GM21528 (cell line): ENCODE measurements around the gene MROH8.
"Not testable (repeated sequence)": the region's sequence is repeated elsewhere in the genome, so short reads cannot be mapped to it uniquely, and the experiment has no call there.

Experiments
- ATAC-seq: cut with Tn5 transposase; IDR thresholded peaks from one replicate; pipeline ENCODE4 v1.9.1; 2021; ENCODE audit warnings: mild to moderate bottlenecking, moderate library complexity; ENCODE audit not compliant: unreplicated experiment, low FRiP score

MROH8 gene

GRCh38 chr20:37161830-37162549 lies 17.4 kb downstream of the MROH8 start:
- no peak for ATAC-seq

- no peak for ATAC-seq
These were observed 18.7 kb downstream of the MROH8 start for GRCh38 chr20:37160683-37161082.

- ATAC-seq = no peak
These were observed 21.1 kb downstream of the MROH8 start for GRCh38 chr20:37158248-37158647.

GRCh38 chr20:37155987-37156386 lies 23.4 kb downstream of the MROH8 start:
- no peak for ATAC-seq

GRCh38 chr20:37154684-37155298 lies 24.6 kb downstream of the MROH8 start:
- ATAC-seq = no peak

GRCh38 chr20:37152284-37152683 lies 27.1 kb downstream of the MROH8 start:
- ATAC-seq = no peak

- ATAC-seq = no peak
These were observed 27.8 kb downstream of the MROH8 start for GRCh38 chr20:37151529-37151928.

GRCh38 chr20:37150864-37151263 lies 28.5 kb downstream of the MROH8 start:
- ATAC-seq = not testable (repeated sequence)

GRCh38 chr20:37147250-37147649 lies 32.1 kb downstream of the MROH8 start:
- no peak for ATAC-seq

GRCh38 chr20:37144856-37145404 lies 34.4 kb downstream of the MROH8 start:
- no peak for ATAC-seq

- no peak for ATAC-seq
These were observed 36.6 kb downstream of the MROH8 start for GRCh38 chr20:37142708-37143107.

- ATAC-seq = no peak
These were observed 41.8 kb downstream of the MROH8 start for GRCh38 chr20:37137547-37137946.

- ATAC-seq = no peak
These were observed 45.4 kb downstream of the MROH8 start for GRCh38 chr20:37133952-37134351.

GRCh38 chr20:37131486-37131885 lies 47.9 kb downstream of the MROH8 start:
- no peak for ATAC-seq

- ATAC-seq = no peak
These were observed 50.5 kb downstream of the MROH8 start for GRCh38 chr20:37128803-37129202.

- not testable (repeated sequence) for ATAC-seq
These were observed 53.1 kb downstream of the MROH8 start for GRCh38 chr20:37126290-37126689.

GRCh38 chr20:37123441-37123840 lies 55.9 kb downstream of the MROH8 start:
- ATAC-seq = no peak

- ATAC-seq = no peak
These were observed 58.9 kb downstream of the MROH8 start for GRCh38 chr20:37120497-37120896.

- ATAC-seq = no peak
These were observed 59.9 kb downstream of the MROH8 start for GRCh38 chr20:37119356-37120036.

- ATAC-seq = no peak
These were observed 65.3 kb downstream of the MROH8 start for GRCh38 chr20:37114012-37114411.

- ATAC-seq = no peak
These were observed 67.4 kb downstream of the MROH8 start for GRCh38 chr20:37111926-37112455.
